Nephron progenitor cell (in vitro differentiated cells): ENCODE measurements around the gene HOXB9.

Source experiments
- DNase-seq: peaks from one replicate; pipeline ENCODE4 v3.0.0; 2021
- H3K27ac Mint-ChIP-seq: 2 replicates; pipeline ENCODE4 v1.8.0; 2021; ENCODE audit warnings: mild to moderate bottlenecking, moderate library complexity, mixed read lengths
- H3K27me3 Mint-ChIP-seq: 2 replicates; pipeline ENCODE4 v1.8.0; 2021; ENCODE audit warnings: mild to moderate bottlenecking, low read depth, mixed read lengths; ENCODE audit not compliant: poor library complexity
- H3K36me3 Mint-ChIP-seq: 2 replicates; pipeline ENCODE4 v1.8.0; 2021; ENCODE audit warnings: low read depth, mixed read lengths
- H3K4me1 Mint-ChIP-seq: 2 replicates; pipeline ENCODE4 v1.8.0; 2021; ENCODE audit warnings: mixed read lengths
- H3K4me3 Mint-ChIP-seq: 2 replicates; pipeline ENCODE4 v1.8.0; 2021; ENCODE audit warnings: mild to moderate bottlenecking, moderate library complexity, mixed read lengths
- H3K9me3 Mint-ChIP-seq: 2 replicates; pipeline ENCODE4 v1.8.0; 2021; ENCODE audit warnings: mild to moderate bottlenecking, moderate library complexity, mixed read lengths
- CTCF ChIP-seq: fragments of 200-600 bp; sonication (generic); IDR thresholded peaks from 2 replicates; pipeline ENCODE4 v1.5.0; 2021; ENCODE audit warnings: antibody characterized with exemption

Gene HOXB9

GRCh38 chr17:48630925-48631692 lies 5.0 kb upstream of the HOXB9 start:
- peak; percentile 24 for DNase-seq
- peak overlapping the region; percentile 99 for H3K4me3 Mint-ChIP-seq
- no peak for TF ChIP-seq CTCF
- H3K36me3 Mint-ChIP-seq = peaks cover 15% of the 10 kb centered on the region
- peak overlapping the region; percentile 99 for H3K27ac Mint-ChIP-seq
- H3K27me3 Mint-ChIP-seq = peaks cover 11% of the 10 kb centered on the region
- no peaks in the 10 kb centered on the region for H3K9me3 Mint-ChIP-seq
- peaks cover 84% of the 10 kb centered on the region for H3K4me1 Mint-ChIP-seq

GRCh38 chr17:48630009-48630924 lies 4.1 kb upstream of the HOXB9 start:
- H3K36me3 Mint-ChIP-seq = peaks cover 20% of the 10 kb centered on the region
- TF ChIP-seq CTCF = no peak
- H3K27me3 Mint-ChIP-seq = peaks cover 11% of the 10 kb centered on the region
- H3K27ac Mint-ChIP-seq = peak overlapping the region; percentile 99
- peaks cover 76% of the 10 kb centered on the region for H3K4me1 Mint-ChIP-seq
- H3K4me3 Mint-ChIP-seq = peak overlapping the region; percentile 99
- DNase-seq = peak; percentile 23
- H3K9me3 Mint-ChIP-seq = no peaks in the 10 kb centered on the region

- H3K4me1 Mint-ChIP-seq = peaks cover 67% of the 10 kb centered on the region
- peaks cover 24% of the 10 kb centered on the region for H3K36me3 Mint-ChIP-seq
- peak overlapping the region; percentile 99 for H3K27ac Mint-ChIP-seq
- peak overlapping the region; percentile 99 for H3K4me3 Mint-ChIP-seq
- no peak for TF ChIP-seq CTCF
- no peaks in the 10 kb centered on the region for H3K9me3 Mint-ChIP-seq
- peak; percentile 16 for DNase-seq
- H3K27me3 Mint-ChIP-seq = peaks cover 14% of the 10 kb centered on the region
Observed at GRCh38 chr17:48629411-48629759, 3.2 kb upstream of the HOXB9 start.

- DNase-seq = peak; percentile 19
- peak overlapping the region; percentile 99 for H3K27ac Mint-ChIP-seq
- peaks cover 29% of the 10 kb centered on the region for H3K36me3 Mint-ChIP-seq
- H3K27me3 Mint-ChIP-seq = peaks cover 17% of the 10 kb centered on the region
- H3K4me1 Mint-ChIP-seq = peaks cover 66% of the 10 kb centered on the region
- TF ChIP-seq CTCF = no peak
- H3K4me3 Mint-ChIP-seq = peak overlapping the region; percentile 99
- H3K9me3 Mint-ChIP-seq = no peaks in the 10 kb centered on the region
Observed at GRCh38 chr17:48628649-48629410, 2.7 kb upstream of the HOXB9 start.

- peaks cover 15% of the 10 kb centered on the region for H3K27me3 Mint-ChIP-seq
- H3K4me3 Mint-ChIP-seq = peak overlapping the region; percentile 99
- H3K36me3 Mint-ChIP-seq = peaks cover 39% of the 10 kb centered on the region
- peak overlapping the region; percentile 99 for H3K27ac Mint-ChIP-seq
- no peaks in the 10 kb centered on the region for H3K9me3 Mint-ChIP-seq
- DNase-seq = peak; percentile 32
- peaks cover 72% of the 10 kb centered on the region for H3K4me1 Mint-ChIP-seq
- TF ChIP-seq CTCF = no peak
Observed at GRCh38 chr17:48627623-48628521, 1.7 kb upstream of the HOXB9 start.
